ENCODE results near the gene RUNX1.

Gene RUNX1

GRCh38 chr21:34838956-34839820 lies 209.9 kb downstream of the RUNX1 start:
- Mint-ChIP-seq H3K27ac (peak overlapping the region; percentile 24), H3K27me3 (no peaks in the 10 kb centered on the region), H3K9me3 (no peaks in the 10 kb centered on the region), H3K4me1 (peaks cover 43% of the 10 kb centered on the region), H3K4me3 (no peak overlapping the region), H3K36me3 (peaks cover 46% of the 10 kb centered on the region)
- CTCF ChIA-PET = no interaction called here
- DNase-seq = no peak

- CTCF ChIA-PET = interaction anchor here (0.9 kb wide), 1 partner anchor 28 kb away, joined by 3 read pairs; no protein-coding TSS in a partner anchor
- Mint-ChIP-seq H3K36me3 (peaks cover 54% of the 10 kb centered on the region), H3K4me1 (peaks cover 37% of the 10 kb centered on the region), H3K4me3 (no peak overlapping the region), H3K27ac (no peak overlapping the region), H3K27me3 (no peaks in the 10 kb centered on the region), H3K9me3 (no peaks in the 10 kb centered on the region)
- no peak for DNase-seq
Observed at GRCh38 chr21:34836933-34837505, 212.1 kb downstream of the RUNX1 start.

- DNase-seq = no peak
- peaks cover 54% of the 10 kb centered on the region for H3K36me3 Mint-ChIP-seq
- no peak overlapping the region for H3K27ac Mint-ChIP-seq
- no peaks in the 10 kb centered on the region for H3K9me3 Mint-ChIP-seq
- H3K27me3 Mint-ChIP-seq = no peaks in the 10 kb centered on the region
- CTCF ChIA-PET = interaction anchor here (0.9 kb wide), 1 partner anchor 27 kb away, joined by 3 read pairs; no protein-coding TSS in a partner anchor
- H3K4me3 Mint-ChIP-seq = no peak overlapping the region
- H3K4me1 Mint-ChIP-seq = peaks cover 35% of the 10 kb centered on the region
Observed at GRCh38 chr21:34836103-34836932, 212.8 kb downstream of the RUNX1 start.

- CTCF ChIA-PET = no interaction called here
- Mint-ChIP-seq H3K27ac (peak overlapping the region; percentile 36), H3K36me3 (peaks cover 61% of the 10 kb centered on the region), H3K9me3 (no peaks in the 10 kb centered on the region), H3K4me1 (peaks cover 35% of the 10 kb centered on the region), H3K27me3 (no peaks in the 10 kb centered on the region), H3K4me3 (no peak overlapping the region)
- DNase-seq = no peak
Observed at GRCh38 chr21:34835526-34835925, 213.6 kb downstream of the RUNX1 start.

- H3K27ac Mint-ChIP-seq = peak overlapping the region; percentile 36
- peaks cover 61% of the 10 kb centered on the region for H3K36me3 Mint-ChIP-seq
- H3K27me3 Mint-ChIP-seq = no peaks in the 10 kb centered on the region
- DNase-seq = no peak
- H3K4me1 Mint-ChIP-seq = peaks cover 35% of the 10 kb centered on the region
- CTCF ChIA-PET = no interaction called here
- no peaks in the 10 kb centered on the region for H3K9me3 Mint-ChIP-seq
- H3K4me3 Mint-ChIP-seq = no peak overlapping the region
Observed at GRCh38 chr21:34834852-34835501, 214.1 kb downstream of the RUNX1 start.

- CTCF ChIA-PET = interaction anchor here (0.5 kb wide), 1 partner anchor 11 kb away, joined by 3 read pairs; no protein-coding TSS in a partner anchor
- Mint-ChIP-seq H3K27ac (no peak overlapping the region), H3K4me3 (no peak overlapping the region), H3K36me3 (peaks cover 65% of the 10 kb centered on the region), H3K4me1 (peaks cover 30% of the 10 kb centered on the region), H3K27me3 (no peaks in the 10 kb centered on the region), H3K9me3 (no peaks in the 10 kb centered on the region)
- DNase-seq = no peak
Observed at GRCh38 chr21:34834290-34834689, 214.8 kb downstream of the RUNX1 start.

- no peak overlapping the region for H3K4me3 Mint-ChIP-seq
- CTCF ChIA-PET = no interaction called here
- peaks cover 67% of the 10 kb centered on the region for H3K36me3 Mint-ChIP-seq
- peak overlapping the region; percentile 52 for H3K27ac Mint-ChIP-seq
- H3K4me1 Mint-ChIP-seq = peaks cover 27% of the 10 kb centered on the region
- peaks cover under 1% of the 10 kb centered on the region for H3K9me3 Mint-ChIP-seq
- no peak for DNase-seq
- no peaks in the 10 kb centered on the region for H3K27me3 Mint-ChIP-seq
Observed at GRCh38 chr21:34833465-34833864, 215.6 kb downstream of the RUNX1 start.

- DNase-seq = no peak
- Mint-ChIP-seq H3K27me3 (no peaks in the 10 kb centered on the region), H3K4me3 (no peak overlapping the region), H3K36me3 (peaks cover 76% of the 10 kb centered on the region), H3K9me3 (peaks cover 2% of the 10 kb centered on the region), H3K4me1 (peaks cover 15% of the 10 kb centered on the region), H3K27ac (no peak overlapping the region)
- CTCF ChIA-PET = no interaction called here
Observed at GRCh38 chr21:34830386-34831170, 218.5 kb downstream of the RUNX1 start.

GRCh38 chr21:34827445-34828235 lies 221.5 kb downstream of the RUNX1 start:
- CTCF ChIA-PET = no interaction called here
- Mint-ChIP-seq H3K9me3 (peaks cover 2% of the 10 kb centered on the region), H3K27ac (no peak overlapping the region), H3K27me3 (no peaks in the 10 kb centered on the region), H3K4me3 (no peak overlapping the region), H3K36me3 (peaks cover 79% of the 10 kb centered on the region), H3K4me1 (peaks cover 5% of the 10 kb centered on the region)
- DNase-seq = no peak

GRCh38 chr21:34826836-34827235 lies 222.3 kb downstream of the RUNX1 start:
- H3K36me3 Mint-ChIP-seq = peaks cover 77% of the 10 kb centered on the region
- no peaks in the 10 kb centered on the region for H3K27me3 Mint-ChIP-seq
- peaks cover 5% of the 10 kb centered on the region for H3K4me1 Mint-ChIP-seq
- DNase-seq = no peak
- H3K27ac Mint-ChIP-seq = no peak overlapping the region
- no peak overlapping the region for H3K4me3 Mint-ChIP-seq
- CTCF ChIA-PET = no interaction called here
- H3K9me3 Mint-ChIP-seq = peaks cover 2% of the 10 kb centered on the region

GRCh38 chr21:34825948-34826548 lies 223.1 kb downstream of the RUNX1 start:
- Mint-ChIP-seq H3K4me1 (peaks cover 9% of the 10 kb centered on the region), H3K27me3 (no peaks in the 10 kb centered on the region), H3K36me3 (peaks cover 80% of the 10 kb centered on the region), H3K9me3 (peaks cover 2% of the 10 kb centered on the region), H3K27ac (no peak overlapping the region), H3K4me3 (no peak overlapping the region)
- no peak for DNase-seq
- CTCF ChIA-PET = no interaction called here

GRCh38 chr21:34825101-34825500 lies 224.0 kb downstream of the RUNX1 start:
- H3K36me3 Mint-ChIP-seq = peaks cover 78% of the 10 kb centered on the region
- no peak overlapping the region for H3K27ac Mint-ChIP-seq
- H3K9me3 Mint-ChIP-seq = peaks cover 2% of the 10 kb centered on the region
- CTCF ChIA-PET = no interaction called here
- no peak for DNase-seq
- H3K4me1 Mint-ChIP-seq = peaks cover 11% of the 10 kb centered on the region
- H3K27me3 Mint-ChIP-seq = no peaks in the 10 kb centered on the region
- no peak overlapping the region for H3K4me3 Mint-ChIP-seq

Measured in activated naive CD4-positive, alpha-beta T cell treated with anti-CD3 and anti-CD28 coated beads, Interleukin-2, amount 10 ng/mL, durations not matched to agents 7 days and 5 days (primary cell).